NCI-H2081 treated with DMSO at 0.1 percent for 48 hours (cell line): ENCODE results near the gene SIPA1L3.
A peak's percentile ranks its signal among the peaks of the same experiment; 100 is the strongest.
"Not testable (repeated sequence)": the region's sequence is repeated elsewhere in the genome, so short reads cannot be mapped to it uniquely, and the experiment has no call there.

Experiments used
- DNase-seq: peaks from one replicate; lab custom pipeline; 2025; lab: John Stamatoyannopoulos, UW

The SIPA1L3 gene

GRCh38 chr19:38042132-38042531, 135.1 kb downstream of the SIPA1L3 start:
- DNase-seq, result no peak

- DNase-seq, result no peak
Measured at GRCh38 chr19:38043649-38044144, 136.7 kb downstream of the SIPA1L3 start.

- no peak for DNase-seq
Measured at GRCh38 chr19:38044267-38045111, 137.5 kb downstream of the SIPA1L3 start.

- no peak for DNase-seq
Measured at GRCh38 chr19:38045554-38046253, 138.7 kb downstream of the SIPA1L3 start.

GRCh38 chr19:38046254-38047048, 139.4 kb downstream of the SIPA1L3 start:
- DNase-seq, result no peak

GRCh38 chr19:38047049-38047438, 140.0 kb downstream of the SIPA1L3 start:
- no peak for DNase-seq

- DNase-seq, result no peak
Measured at GRCh38 chr19:38047641-38048040, 140.6 kb downstream of the SIPA1L3 start.

- no peak for DNase-seq
Measured at GRCh38 chr19:38049105-38049649, 142.2 kb downstream of the SIPA1L3 start.

- DNase-seq, result no peak
Measured at GRCh38 chr19:38055010-38055409, 148.0 kb downstream of the SIPA1L3 start.

GRCh38 chr19:38055655-38056521, 148.9 kb downstream of the SIPA1L3 start:
- no peak for DNase-seq

- DNase-seq, result no peak
Measured at GRCh38 chr19:38056646-38057045, 149.6 kb downstream of the SIPA1L3 start.

GRCh38 chr19:38057959-38058690, 151.1 kb downstream of the SIPA1L3 start:
- DNase-seq, result peak; percentile 92

- DNase-seq, result no peak
Measured at GRCh38 chr19:38059897-38060296, 152.9 kb downstream of the SIPA1L3 start.

GRCh38 chr19:38060331-38060730, 153.3 kb downstream of the SIPA1L3 start:
- no peak for DNase-seq

GRCh38 chr19:38061294-38061693, 154.3 kb downstream of the SIPA1L3 start:
- no peak for DNase-seq

- DNase-seq, result peak; percentile 71
Measured at GRCh38 chr19:38062959-38063761, 156.2 kb downstream of the SIPA1L3 start.

GRCh38 chr19:38063928-38064327, 156.9 kb downstream of the SIPA1L3 start:
- no peak for DNase-seq

GRCh38 chr19:38064661-38065425, 157.8 kb downstream of the SIPA1L3 start:
- DNase-seq, result no peak

GRCh38 chr19:38065775-38066174, 158.8 kb downstream of the SIPA1L3 start:
- DNase-seq, result not testable (repeated sequence)
